ENCODE results near the gene PPP1R12A. TPM values are rescaled to one million over a fixed set of nuclear protein-coding genes. Genes with fewer than 3 reads are reported as not detected.

PPP1R12A gene
- total RNA-seq, 4 donors from 2014 or later, result 387 to 683 (median 563) TPM

DNA sequence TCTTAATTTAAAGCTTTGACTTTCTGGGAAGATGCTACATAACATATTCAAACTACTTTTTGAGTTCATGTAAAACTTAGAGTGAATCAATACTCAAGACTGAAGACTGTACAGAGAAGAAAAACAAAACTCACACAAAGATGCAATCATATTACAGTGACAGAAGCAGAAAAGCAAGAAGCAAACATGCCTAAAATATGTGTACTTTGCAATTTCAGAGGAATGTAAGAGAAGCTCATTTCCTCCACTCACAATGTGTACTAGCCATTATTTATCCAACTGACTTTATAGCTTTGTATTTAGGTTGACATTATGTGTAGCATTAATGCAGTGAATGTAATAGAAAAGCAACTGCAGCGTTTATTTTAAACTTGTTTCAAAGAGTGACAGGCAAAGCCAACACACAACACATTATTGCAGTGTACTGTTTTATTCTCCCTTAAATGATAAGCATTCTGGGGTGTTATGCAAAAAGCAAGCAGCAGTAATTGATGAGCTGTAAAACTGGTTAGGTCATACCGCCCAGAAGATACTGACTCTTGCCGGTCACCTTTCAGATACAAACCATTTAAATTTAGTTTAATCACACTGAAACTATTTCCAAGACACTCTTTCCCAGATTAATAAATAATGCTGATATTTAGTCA lies 156.0 kb downstream of the PPP1R12A start:
- H3K36me3 ChIP-seq, result peaks cover 0 to 63% of the 10 kb centered on the region in 2 donors
- WGBS, 2 donors (ENCODE audit: low coverage in 1 of 2), result 36 to 57% methylated on average over 3 of the region's 3 CpGs
- no peak for TF ChIP-seq POLR2A (IDR thresholded peaks at IDR 0.05)
- TF ChIP-seq POLR2AphosphoS5 (IDR thresholded peaks at IDR 0.05), result no peak
- TF ChIP-seq, protein P1, sequence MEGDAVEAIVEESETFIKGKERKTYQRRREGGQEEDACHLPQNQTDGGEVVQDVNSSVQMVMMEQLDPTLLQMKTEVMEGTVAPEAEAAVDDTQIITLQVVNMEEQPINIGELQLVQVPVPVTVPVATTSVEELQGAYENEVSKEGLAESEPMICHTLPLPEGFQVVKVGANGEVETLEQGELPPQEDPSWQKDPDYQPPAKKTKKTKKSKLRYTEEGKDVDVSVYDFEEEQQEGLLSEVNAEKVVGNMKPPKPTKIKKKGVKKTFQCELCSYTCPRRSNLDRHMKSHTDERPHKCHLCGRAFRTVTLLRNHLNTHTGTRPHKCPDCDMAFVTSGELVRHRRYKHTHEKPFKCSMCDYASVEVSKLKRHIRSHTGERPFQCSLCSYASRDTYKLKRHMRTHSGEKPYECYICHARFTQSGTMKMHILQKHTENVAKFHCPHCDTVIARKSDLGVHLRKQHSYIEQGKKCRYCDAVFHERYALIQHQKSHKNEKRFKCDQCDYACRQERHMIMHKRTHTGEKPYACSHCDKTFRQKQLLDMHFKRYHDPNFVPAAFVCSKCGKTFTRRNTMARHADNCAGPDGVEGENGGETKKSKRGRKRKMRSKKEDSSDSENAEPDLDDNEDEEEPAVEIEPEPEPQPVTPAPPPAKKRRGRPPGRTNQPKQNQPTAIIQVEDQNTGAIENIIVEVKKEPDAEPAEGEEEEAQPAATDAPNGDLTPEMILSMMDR (IDR thresholded peaks at IDR 0.05), result no peak
- TF ChIP-seq EP300 (IDR thresholded peaks at IDR 0.05), result no peak
- no peaks in the 10 kb centered on the region for H3K9me3 ChIP-seq
- no peak overlapping the region for H3K4me3 ChIP-seq
- H3K27ac ChIP-seq, result peak overlapping the region in 2 of 4 donors; percentile 1 to 35
- H3K4me1 ChIP-seq, result peaks cover 7 to 74% (median 9%) of the 10 kb centered on the region in 3 donors
- ATAC-seq, result no peak
- H3K27me3 ChIP-seq, result no peaks in the 10 kb centered on the region

DNA sequence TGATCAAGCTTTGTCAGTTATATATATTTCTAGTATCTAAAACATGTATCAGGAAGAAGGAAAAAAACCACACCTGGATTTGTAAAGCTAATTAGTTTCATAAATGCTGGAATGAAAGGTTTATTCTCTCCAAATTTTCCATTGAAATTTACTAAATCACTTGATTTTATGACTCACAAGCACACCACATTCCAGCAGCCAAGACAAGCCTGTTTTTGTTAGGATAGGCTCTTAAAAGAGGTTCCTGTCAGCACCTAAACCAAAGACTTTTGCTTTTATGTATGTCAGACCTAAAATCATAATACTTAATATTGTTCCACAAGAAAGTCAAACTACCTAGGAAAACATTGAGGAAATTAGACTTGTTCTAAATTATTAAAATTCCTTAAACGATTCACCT lies 158.8 kb downstream of the PPP1R12A start:
- TF ChIP-seq POLR2A (IDR thresholded peaks at IDR 0.05) (no peak), EP300 (IDR thresholded peaks at IDR 0.05) (no peak), POLR2AphosphoS5 (IDR thresholded peaks at IDR 0.05) (no peak)
- TF ChIP-seq, protein P1 (IDR thresholded peaks at IDR 0.05), result no peak
- Histone ChIP-seq H3K4me1 (peaks cover 3 to 53% (median 9%) of the 10 kb centered on the region in 3 donors), H3K27ac (peak overlapping the region in 3 of 4 donors; percentile 29 to 54 (median 44)), H3K27me3 (no peaks in the 10 kb centered on the region), H3K9me3 (no peaks in the 10 kb centered on the region), H3K4me3 (no peak overlapping the region), H3K36me3 (peaks cover 0 to 50% of the 10 kb centered on the region in 2 donors)
- ATAC-seq, result no peak
- WGBS, 2 donors (ENCODE audit: low coverage in 1 of 2), result 39 to 44% methylated on average over 1 of the region's 1 CpG

DNA sequence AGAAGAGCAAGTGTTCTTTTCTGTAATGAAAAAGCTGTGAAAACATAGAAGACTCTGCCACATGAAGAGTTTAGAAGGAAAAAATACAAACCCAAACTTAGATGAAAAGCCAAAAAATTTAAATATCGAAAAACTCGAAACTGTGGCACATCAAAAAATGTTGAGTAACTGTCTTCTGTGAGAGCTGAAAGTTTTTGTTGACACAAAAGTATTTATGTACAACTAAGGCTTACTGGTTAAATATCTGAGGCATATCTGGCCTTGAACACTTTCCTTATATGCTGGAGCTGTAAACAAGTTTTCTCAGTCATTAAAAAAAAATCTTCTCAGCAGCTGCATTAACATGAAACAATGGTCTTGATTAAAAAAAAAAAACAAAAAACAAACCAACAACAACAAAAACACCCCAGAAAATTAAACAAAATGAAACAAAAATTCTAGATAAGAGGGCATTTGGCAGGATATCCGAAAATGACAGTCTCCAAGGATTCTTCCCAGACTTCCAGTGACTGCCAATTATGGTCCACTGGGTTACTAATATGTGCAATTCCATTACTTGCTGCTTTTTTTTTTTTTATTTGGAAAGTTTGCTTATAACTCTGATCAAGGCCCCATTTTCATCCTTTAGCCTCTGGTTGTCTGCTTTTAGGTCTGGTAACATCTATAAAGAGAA lies 159.4 kb downstream of the PPP1R12A start:
- no peak for TF ChIP-seq POLR2A (IDR thresholded peaks at IDR 0.05)
- no peak for TF ChIP-seq POLR2AphosphoS5 (IDR thresholded peaks at IDR 0.05)
- TF ChIP-seq EP300 (IDR thresholded peaks at IDR 0.05), result no peak
- TF ChIP-seq, protein P1 (IDR thresholded peaks at IDR 0.05), result no peak
- Histone ChIP-seq H3K9me3 (no peaks in the 10 kb centered on the region), H3K27me3 (no peaks in the 10 kb centered on the region), H3K4me3 (no peak overlapping the region), H3K36me3 (peaks cover 0 to 50% of the 10 kb centered on the region in 2 donors), H3K4me1 (peaks cover 3 to 48% (median 9%) of the 10 kb centered on the region in 3 donors), H3K27ac (peak overlapping the region in 2 of 4 donors; percentile 29 to 44)
- 60 to 74% methylated on average over 3 of the region's 3 CpGs for WGBS, 2 donors (ENCODE audit: low coverage in 1 of 2)
- ATAC-seq, result no peak

DNA sequence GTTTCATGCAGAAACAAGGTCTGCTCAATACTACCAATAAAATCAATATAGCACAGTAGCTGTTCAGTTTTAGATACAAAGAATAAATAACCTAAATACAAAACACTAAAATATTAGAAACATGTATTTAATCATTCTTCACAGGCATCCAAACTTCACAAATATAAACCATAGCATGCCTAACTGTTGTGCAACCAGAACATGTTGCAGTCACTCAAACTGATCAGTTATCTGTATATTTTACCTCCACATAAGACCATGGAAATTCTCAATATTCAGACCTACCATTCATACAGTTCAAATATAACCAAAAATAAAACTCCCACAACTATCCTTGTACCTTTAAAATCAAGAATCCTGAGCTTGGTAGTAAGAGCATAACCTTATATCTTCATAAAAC lies 161.0 kb downstream of the PPP1R12A start:
- H3K4me3 ChIP-seq, result no peak overlapping the region
- TF ChIP-seq, protein P1 (IDR thresholded peaks at IDR 0.05), result no peak
- no peak for TF ChIP-seq POLR2A (IDR thresholded peaks at IDR 0.05)
- no peak for TF ChIP-seq EP300 (IDR thresholded peaks at IDR 0.05)
- no peak for TF ChIP-seq POLR2AphosphoS5 (IDR thresholded peaks at IDR 0.05)
- no peak for ATAC-seq
- peaks cover 5 to 46% (median 8%) of the 10 kb centered on the region in 3 donors for H3K4me1 ChIP-seq
- H3K27ac ChIP-seq, result no peak overlapping the region
- peaks cover 0 to 37% of the 10 kb centered on the region in 2 donors for H3K36me3 ChIP-seq
- H3K27me3 ChIP-seq, result no peaks in the 10 kb centered on the region
- H3K9me3 ChIP-seq, result no peaks in the 10 kb centered on the region
